Measurements from ENCODE around the gene LETM1.

Gene LETM1

DNA sequence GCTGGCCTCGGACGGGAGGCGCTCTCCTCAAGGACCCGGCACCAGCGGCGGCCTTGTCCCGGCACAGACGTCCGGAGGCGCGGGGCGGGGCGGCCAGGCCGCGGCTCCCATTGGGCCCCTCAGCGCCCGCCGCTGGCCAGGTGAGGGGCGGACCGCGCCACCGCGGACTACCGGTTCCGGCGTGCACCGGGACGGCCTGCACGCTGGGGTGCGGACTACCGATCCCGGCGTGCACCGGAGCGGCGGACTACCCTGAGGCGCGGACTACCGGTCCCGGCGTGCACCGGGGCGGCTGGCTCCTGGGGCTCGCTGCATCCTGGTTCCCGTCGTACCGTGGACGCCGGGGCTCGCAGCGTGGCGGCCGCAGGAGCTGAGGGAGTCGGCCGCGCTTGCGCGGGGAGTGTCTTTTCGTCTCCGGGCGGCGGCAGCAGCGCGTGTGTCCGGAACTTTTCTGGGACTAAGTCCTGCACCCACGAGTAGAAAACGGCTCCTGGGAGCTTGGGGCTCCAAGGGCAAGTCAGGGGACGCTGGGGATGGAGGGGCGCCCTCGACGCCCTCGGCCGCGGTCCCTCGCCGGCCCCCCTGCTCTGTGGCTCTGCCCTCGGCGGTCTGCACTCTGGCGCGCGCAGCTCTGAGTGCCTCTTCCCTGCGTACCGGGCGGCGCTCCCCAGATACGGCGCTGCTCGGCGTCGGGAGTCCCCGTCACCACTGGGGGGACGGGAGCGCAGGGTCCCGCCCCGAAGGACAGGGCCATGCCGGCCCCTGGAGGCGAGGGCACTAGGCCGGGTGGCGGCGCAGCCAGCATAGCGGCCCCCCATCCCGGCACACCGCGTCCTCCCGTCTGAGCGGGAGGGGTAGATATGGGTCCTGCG is at the start of gene LETM1:
Gene LETM1 (minus strand): TSS at position 86 of the 872 bp plus-strand sequence. CDS start 206 bp downstream, outside the sequence.
- TF ChIP-seq, protein P1, sequence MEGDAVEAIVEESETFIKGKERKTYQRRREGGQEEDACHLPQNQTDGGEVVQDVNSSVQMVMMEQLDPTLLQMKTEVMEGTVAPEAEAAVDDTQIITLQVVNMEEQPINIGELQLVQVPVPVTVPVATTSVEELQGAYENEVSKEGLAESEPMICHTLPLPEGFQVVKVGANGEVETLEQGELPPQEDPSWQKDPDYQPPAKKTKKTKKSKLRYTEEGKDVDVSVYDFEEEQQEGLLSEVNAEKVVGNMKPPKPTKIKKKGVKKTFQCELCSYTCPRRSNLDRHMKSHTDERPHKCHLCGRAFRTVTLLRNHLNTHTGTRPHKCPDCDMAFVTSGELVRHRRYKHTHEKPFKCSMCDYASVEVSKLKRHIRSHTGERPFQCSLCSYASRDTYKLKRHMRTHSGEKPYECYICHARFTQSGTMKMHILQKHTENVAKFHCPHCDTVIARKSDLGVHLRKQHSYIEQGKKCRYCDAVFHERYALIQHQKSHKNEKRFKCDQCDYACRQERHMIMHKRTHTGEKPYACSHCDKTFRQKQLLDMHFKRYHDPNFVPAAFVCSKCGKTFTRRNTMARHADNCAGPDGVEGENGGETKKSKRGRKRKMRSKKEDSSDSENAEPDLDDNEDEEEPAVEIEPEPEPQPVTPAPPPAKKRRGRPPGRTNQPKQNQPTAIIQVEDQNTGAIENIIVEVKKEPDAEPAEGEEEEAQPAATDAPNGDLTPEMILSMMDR (IDR thresholded peaks at IDR 0.05; ENCODE audit: control insufficient read depth, extremely low read depth, insufficient read depth), result no peak
- DNase-seq (ENCODE audit: low read depth), result peak; percentile 86

GRCh38 chr4:1904042-1904441 is 48.1 kb upstream of the LETM1 start:
- no peak for DNase-seq (ENCODE audit: low read depth)
- TF ChIP-seq, protein P1 (IDR thresholded peaks at IDR 0.05; ENCODE audit: control insufficient read depth, extremely low read depth, insufficient read depth), result no peak
- H3K4me3 ChIP-seq (ENCODE audit: low read depth, low read length), result no peak overlapping the region

More for the DNA sequence above, at the start of gene LETM1:
- peak within 1 kb of the TSS; percentile 92 for H3K4me3 ChIP-seq (ENCODE audit: low read depth, low read length)

GRCh38 chr4:1903035-1903434 is 47.1 kb upstream of the LETM1 start:
- TF ChIP-seq, protein P1 (IDR thresholded peaks at IDR 0.05; ENCODE audit: control insufficient read depth, extremely low read depth, insufficient read depth), result no peak
- DNase-seq (ENCODE audit: low read depth), result no peak
- H3K4me3 ChIP-seq (ENCODE audit: low read depth, low read length), result no peak overlapping the region

- TF ChIP-seq, protein P1 (IDR thresholded peaks at IDR 0.05; ENCODE audit: control insufficient read depth, extremely low read depth, insufficient read depth), result no peak
- no peak for DNase-seq (ENCODE audit: low read depth)
- no peak overlapping the region for H3K4me3 ChIP-seq (ENCODE audit: low read depth, low read length)
Measured at GRCh38 chr4:1902243-1902642, 46.3 kb upstream of the LETM1 start.

GRCh38 chr4:1901127-1901526 is 45.2 kb upstream of the LETM1 start:
- no peak for DNase-seq (ENCODE audit: low read depth)
- TF ChIP-seq, protein P1 (IDR thresholded peaks at IDR 0.05; ENCODE audit: control insufficient read depth, extremely low read depth, insufficient read depth), result no peak
- H3K4me3 ChIP-seq (ENCODE audit: low read depth, low read length), result no peak overlapping the region

GRCh38 chr4:1900624-1901023 is 44.7 kb upstream of the LETM1 start:
- no peak for DNase-seq (ENCODE audit: low read depth)
- H3K4me3 ChIP-seq (ENCODE audit: low read depth, low read length), result no peak overlapping the region
- TF ChIP-seq, protein P1 (IDR thresholded peaks at IDR 0.05; ENCODE audit: control insufficient read depth, extremely low read depth, insufficient read depth), result no peak

Data from LNCaP clone FGC (cell line).